ENCODE measurements around the gene GRM4.

DNA sequence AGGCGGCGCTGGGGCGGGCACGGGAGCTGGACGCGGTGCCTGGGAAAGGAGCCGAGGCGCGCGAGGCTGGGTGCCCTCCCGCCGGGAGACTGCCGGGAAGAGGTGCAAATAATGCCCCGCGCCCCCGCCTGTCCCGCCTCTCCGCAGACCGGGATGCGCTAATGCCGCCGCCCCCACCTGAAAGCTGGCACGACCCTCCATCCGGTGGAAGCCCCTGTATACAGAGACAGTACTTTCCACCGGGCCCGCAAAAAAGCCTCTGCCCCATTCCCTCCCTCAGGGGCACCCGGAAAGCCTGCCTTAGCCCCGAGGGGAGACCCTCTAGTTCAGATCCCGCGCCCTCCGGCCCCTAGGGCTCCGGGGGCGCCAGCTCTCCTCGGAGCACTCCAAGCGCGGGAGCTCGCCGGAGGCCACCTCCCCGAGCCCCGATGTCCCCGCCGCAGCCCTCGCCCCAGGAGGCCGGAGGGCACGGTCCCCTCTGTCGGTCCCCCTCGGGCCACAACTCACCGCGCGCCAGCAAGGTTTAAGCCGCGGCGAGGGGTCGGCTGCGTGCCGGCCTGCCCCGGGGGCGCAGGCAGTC lies 1.2 kb downstream of the GRM4 start:
- TF ChIP-seq EGR1 (IDR thresholded peaks at IDR 0.05; ENCODE audit: low read depth in 2 of 2) (no peak), CTCF (IDR thresholded peaks at IDR 0.05; ENCODE audit: low read depth, low read length, missing input control) (no peak), REST (IDR thresholded peaks at IDR 0.05) (no peak), MAX (IDR thresholded peaks at IDR 0.05) (no peak), RAD21 (IDR thresholded peaks at IDR 0.05) (no peak), GABPA (IDR thresholded peaks at IDR 0.05 in 1 of 2, conservative IDR thresholded peaks at IDR 0.05 in 1 of 2) (no peak)
